SKM-1 (cell line): ENCODE measurements around the gene BRINP3.
A peak's percentile ranks its signal among the peaks of the same experiment; 100 is the strongest.
"Not testable (repeated sequence)": the region's sequence is repeated elsewhere in the genome, so short reads cannot be mapped to it uniquely, and the experiment has no call there.

Experiments
- DNase-seq: peaks from one replicate; lab custom pipeline; 2025; ENCODE audit not compliant: unreplicated experiment; lab: John Stamatoyannopoulos, UW

The BRINP3 gene

GRCh38 chr1:190477762-190478148 is at the start of gene BRINP3:
BRINP3 (minus strand) TSS chr1:190477864.
- no peak for DNase-seq

DNA sequence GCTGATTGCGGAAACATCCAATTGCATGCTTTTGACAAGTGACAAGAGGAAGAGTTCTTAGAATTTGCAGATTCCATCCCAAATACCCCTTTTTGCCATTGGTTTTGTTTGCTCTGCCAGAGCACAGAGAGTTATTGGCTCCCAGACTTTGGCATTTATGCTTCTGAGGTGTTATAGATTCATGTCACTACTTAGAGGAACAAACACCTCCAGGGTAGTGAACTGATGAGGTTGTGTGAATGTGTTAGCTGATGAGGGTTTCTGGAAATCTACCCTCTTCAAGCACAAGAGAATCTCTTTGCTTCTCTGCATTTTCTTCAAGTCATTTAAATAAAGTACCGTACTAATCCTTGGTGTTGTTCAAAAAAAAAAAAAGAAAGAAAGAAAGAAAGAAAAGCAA is 33.9 kb upstream of the BRINP3 start:
- DNase-seq = no peak

GRCh38 chr1:190507357-190507756 is 29.7 kb upstream of the BRINP3 start:
- no peak for DNase-seq

DNA sequence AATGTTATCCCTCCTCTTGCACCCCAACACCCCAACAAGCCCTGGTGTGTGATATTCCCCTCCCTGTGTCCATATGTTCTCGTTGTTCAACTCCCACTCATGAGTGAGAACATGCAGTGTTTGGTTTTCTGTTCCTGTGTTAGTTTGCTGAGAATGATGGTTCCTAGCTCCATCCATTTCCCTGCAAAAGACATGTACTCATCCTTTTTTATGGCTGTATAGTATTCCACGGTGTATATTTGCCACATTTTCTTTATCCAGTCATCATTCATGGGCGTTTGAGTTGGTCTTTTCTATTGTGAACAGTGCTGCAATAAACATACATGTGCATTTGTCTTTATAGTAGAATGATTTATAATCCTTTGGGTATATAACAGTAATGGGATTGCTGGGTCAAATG is 26.9 kb upstream of the BRINP3 start:
- DNase-seq = not testable (repeated sequence)

GRCh38 chr1:190497565-190497964 is 19.9 kb upstream of the BRINP3 start:
- DNase-seq = no peak

DNA sequence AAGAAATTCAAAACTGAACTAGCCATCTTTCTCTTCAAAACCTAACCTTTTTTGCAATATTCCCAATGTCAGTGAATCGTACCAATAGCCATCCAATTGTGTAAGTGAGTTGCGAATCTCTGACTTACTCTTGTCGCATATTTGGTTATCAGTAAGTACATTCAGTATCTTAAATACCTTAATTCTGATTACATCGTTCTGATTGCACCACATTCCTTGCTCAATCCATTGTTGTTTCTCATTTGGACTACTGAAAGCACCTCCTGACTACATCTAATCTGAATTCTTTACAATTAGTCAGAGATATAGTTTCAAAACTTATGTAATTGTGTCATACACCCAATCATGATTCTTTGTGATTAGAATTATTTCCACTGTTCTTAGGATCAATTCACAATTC is 16.8 kb upstream of the BRINP3 start:
- DNase-seq = no peak

GRCh38 chr1:190491404-190491803 is 13.7 kb upstream of the BRINP3 start:
- no peak for DNase-seq

- no peak for DNase-seq
Measured at GRCh38 chr1:190484045-190484444, 6.4 kb upstream of the BRINP3 start.

- no peak for DNase-seq
Measured at GRCh38 chr1:190480231-190480630, 2.6 kb upstream of the BRINP3 start.

DNA sequence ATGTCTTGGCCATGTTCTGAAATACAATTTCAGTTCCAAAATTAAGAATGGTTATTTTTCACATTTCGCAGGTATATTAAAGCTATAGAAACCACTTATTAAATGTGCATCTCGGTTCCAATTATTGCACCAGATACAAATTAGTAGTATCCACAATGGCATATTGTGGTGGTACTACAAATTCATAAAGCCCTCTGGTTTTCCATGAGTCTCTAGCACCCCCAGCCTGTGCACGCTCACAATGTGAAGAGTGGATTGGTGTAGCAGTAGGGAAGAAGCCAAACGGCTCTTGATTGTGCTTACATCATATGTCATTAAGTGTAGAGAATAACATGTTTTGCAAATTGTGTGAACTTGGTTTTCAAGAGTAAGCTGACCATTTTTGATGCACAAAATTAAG is 1.9 kb upstream of the BRINP3 start:
- DNase-seq = no peak

DNA sequence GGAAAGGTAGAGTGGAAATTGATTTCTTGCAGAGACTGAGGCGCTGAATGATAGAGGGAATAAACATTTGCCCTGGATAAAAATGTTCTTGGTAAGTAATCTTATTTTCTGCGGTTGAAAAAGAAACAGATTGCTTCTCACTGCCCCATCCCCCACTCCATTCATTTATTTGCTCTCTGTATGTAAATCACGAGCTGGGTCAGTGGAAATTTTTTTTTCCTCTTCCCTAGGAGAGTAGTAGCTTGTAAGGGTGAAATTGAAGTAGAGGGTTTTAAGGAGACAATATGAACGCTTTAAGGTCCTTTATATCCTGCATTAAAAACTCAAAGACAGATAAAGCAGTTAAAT is 1.4 kb upstream of the BRINP3 start:
- no peak for DNase-seq

GRCh38 chr1:190478149-190479049 is 735 bp upstream of the BRINP3 start:
- DNase-seq = peak; percentile 28

GRCh38 chr1:190476806-190477205 is 858 bp downstream of the BRINP3 start:
- DNase-seq = no peak

GRCh38 chr1:190476321-190476720 is 1.3 kb downstream of the BRINP3 start:
- DNase-seq = no peak

DNA sequence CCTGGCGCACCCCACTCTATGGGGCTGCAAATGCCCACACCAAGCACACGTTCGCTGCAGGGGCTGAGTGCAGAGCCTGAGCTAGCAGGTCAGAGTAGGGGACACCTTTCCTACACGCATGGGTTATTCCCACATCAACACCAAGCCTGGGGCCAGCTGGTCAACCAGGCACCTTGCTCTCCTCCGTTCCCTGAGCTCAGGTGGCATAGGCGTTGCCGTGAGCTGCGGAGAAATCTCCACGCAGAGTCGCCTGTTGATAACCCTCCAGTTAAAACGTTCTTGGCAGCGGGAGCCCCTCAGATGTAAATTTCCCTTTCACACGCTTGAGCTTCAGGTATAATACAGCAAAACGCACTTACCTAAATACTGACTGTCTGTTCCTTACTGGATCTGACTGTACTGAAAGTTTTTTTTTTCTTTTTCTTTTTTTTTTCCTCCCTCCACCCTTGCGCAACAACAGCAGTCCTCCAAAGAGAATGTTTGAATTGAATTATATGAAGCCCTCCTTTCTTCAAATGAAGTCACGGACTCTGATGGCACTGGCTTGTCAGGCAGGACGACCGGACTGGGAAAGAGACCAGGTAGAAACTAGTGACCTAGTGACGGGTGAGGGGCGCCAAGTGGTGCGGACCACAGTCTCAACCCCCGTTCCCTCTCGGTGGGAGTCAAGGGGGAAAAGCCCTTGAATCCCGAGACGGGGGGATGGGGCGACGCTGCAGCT is 2.1 kb downstream of the BRINP3 start:
- DNase-seq = no peak

- DNase-seq = no peak
Measured at GRCh38 chr1:190474650-190475211, 2.9 kb downstream of the BRINP3 start.

GRCh38 chr1:190474010-190474409 is 3.7 kb downstream of the BRINP3 start:
- DNase-seq = no peak

GRCh38 chr1:190472494-190472893 is 5.2 kb downstream of the BRINP3 start:
- no peak for DNase-seq

DNA sequence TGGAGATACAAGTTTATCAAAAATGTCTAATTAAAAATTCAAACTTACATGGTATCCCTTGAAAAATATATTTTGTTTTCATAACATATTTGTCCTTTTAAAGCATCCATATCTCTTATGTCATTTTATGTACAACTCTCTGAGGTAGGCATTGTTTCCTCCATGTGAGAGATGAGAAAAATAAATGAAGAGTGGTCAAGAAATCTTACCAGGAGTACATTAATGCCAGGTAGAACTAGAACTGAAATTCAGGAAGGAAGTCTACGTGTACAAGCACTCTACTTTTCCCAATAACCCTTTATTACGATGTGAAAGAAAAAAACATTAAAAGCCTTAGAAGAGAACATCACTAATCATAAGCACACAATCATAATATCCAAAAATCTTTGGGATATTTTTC is 5.6 kb downstream of the BRINP3 start:
- no peak for DNase-seq

DNA sequence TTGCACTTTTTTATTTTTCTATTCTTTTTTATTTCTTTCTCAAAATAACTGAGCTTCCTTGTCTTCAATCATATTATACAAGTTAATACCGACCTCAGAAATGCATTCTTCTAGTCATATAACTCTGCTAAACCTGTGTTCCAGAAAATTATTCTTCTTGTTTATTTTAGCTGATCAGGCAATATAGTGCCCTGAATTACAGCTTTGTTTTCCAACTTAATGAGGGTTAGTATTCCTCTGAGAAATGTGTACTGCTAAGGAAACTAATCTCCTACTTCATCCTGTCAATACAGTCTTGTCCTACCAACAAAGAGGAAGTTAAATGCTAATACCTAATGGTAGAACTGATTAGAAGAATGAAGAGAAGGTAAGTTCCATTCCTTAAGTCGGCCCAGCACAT is 13.0 kb downstream of the BRINP3 start:
- DNase-seq = no peak

DNA sequence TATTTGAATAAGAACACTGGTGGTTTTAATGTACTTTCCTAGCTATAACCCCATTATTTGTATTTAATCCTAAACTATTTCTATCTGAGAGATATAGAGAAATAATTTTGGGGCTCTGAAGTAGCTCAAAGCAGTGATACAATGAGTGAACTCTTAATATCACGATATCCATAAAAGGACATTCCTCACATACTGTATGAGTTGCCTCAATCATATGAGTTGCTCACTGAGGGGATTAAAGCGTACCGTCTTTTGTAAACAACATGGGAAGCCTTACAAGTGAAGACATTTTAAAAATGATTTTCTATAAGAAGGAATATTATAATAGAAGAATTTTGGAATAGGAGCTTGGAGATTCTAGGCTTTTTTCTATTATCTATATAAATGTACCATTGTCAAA is 21.5 kb downstream of the BRINP3 start:
- no peak for DNase-seq

GRCh38 chr1:190455631-190456030 is 22.0 kb downstream of the BRINP3 start:
- no peak for DNase-seq
